Calu3 (cell line): ENCODE results near the gene GEMIN8. TPM values are rescaled to one million over a fixed set of nuclear protein-coding genes. Genes with fewer than 3 reads are reported as not detected.

ENCODE experiments used
- BruUV-seq: library from RNA; stranded (reverse); fragments of 400-500 nt; replicated peaks from 2 replicates; lab custom pipeline; 2021; lab: Mats Ljungman, UMichigan
- CTCF ChIA-PET: fragments of 300-600 bp; sonication (Branson Sonifier 250); formaldehyde crosslinking; loops from one replicate; lab custom pipeline; 2022; ENCODE audit warnings: antibody characterized with exemption; lab: Charles Lee
- DNase-seq: peaks from one replicate; pipeline ENCODE4 v3.0.0; 2022
- H3K27ac Mint-ChIP-seq: one replicate; pipeline ENCODE4 v1.8.0; 2022; ENCODE audit warnings: mixed read lengths; ENCODE audit not compliant: unreplicated experiment
- H3K27me3 Mint-ChIP-seq: one replicate; pipeline ENCODE4 v1.8.0; 2022; ENCODE audit warnings: mixed read lengths; ENCODE audit not compliant: unreplicated experiment
- H3K36me3 Mint-ChIP-seq: one replicate; pipeline ENCODE4 v1.8.0; 2022; ENCODE audit warnings: mild to moderate bottlenecking, moderate library complexity, mixed read lengths; ENCODE audit not compliant: insufficient read depth, unreplicated experiment
- H3K4me1 Mint-ChIP-seq: one replicate; pipeline ENCODE4 v1.8.0; 2022; ENCODE audit warnings: mild to moderate bottlenecking, low read depth, mixed read lengths; ENCODE audit not compliant: unreplicated experiment
- H3K4me3 Mint-ChIP-seq: one replicate; pipeline ENCODE4 v1.8.0; 2022; ENCODE audit warnings: mild to moderate bottlenecking, low read depth, moderate library complexity, mixed read lengths; ENCODE audit not compliant: unreplicated experiment
- H3K9me3 Mint-ChIP-seq: one replicate; pipeline ENCODE4 v1.8.0; 2022; ENCODE audit warnings: low read depth, mixed read lengths; ENCODE audit not compliant: unreplicated experiment
- CTCF ChIP-seq: fragments of 200-600 bp; IDR thresholded peaks from one replicate; pipeline ENCODE4 v1.8.0; 2022; ENCODE audit warnings: antibody characterized with exemption; ENCODE audit not compliant: unreplicated experiment
- intact Hi-C: fragments of 100-400 bp; cut with micrococcal nuclease; formaldehyde crosslinking; loops from one replicate; pipeline ENCODE4 v1.10.0; 2022; ENCODE audit not compliant: unreplicated experiment
- total RNA-seq: library from RNA; stranded (reverse); gene quantifications from 2 replicates; pipeline ENCODE4 v1.2.3, GENCODE V29; 2022

GEMIN8 gene
- total RNA-seq, 1 experiment from 2014 or later = 21.7 TPM

DNA sequence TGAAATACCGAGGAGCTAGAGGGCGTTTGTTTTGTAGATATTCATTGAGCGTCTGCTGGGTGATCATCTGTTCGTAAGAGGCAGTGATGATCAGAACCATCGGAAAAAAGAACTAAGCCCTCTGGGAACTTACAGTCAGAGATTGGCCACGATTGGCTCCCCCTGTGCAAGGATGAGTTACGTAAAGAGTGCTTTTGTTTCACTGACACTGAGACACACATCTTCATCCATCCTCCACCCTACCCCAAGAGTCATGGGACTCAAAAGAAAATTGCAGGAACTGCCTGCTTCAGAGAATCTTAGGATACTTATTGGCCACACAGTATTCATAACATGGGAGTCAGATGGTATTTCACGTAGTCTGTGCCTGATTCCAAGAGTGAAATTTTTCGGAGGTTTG is 62.1 kb downstream of the GEMIN8 start:
- CTCF ChIA-PET = no interaction called here

DNA sequence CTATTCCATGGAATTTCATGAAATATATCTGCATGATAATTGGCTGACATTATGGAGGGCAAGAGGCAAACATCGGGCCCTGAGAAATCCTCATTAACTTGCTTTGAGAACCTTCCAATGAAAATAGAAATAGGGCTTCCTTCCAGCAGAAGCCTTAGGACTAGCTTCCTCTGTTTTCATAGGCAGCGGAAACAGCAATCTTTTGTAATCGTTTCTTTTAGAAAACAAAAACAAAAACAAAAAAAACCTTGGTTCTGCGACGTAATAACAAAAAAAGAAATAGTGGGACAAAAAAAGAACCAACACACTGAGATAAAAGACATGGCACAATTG is 62.9 kb downstream of the GEMIN8 start:
- H3K4me3 Mint-ChIP-seq = no peak overlapping the region
- H3K27me3 Mint-ChIP-seq = no peaks in the 10 kb centered on the region
- no TSS peak for BruUV-seq
- H3K27ac Mint-ChIP-seq = no peak overlapping the region
- no peak for DNase-seq
- no peak for TF ChIP-seq CTCF
- intact Hi-C loops = no loop called here
- CTCF ChIA-PET = no interaction called here
- no peaks in the 10 kb centered on the region for H3K4me1 Mint-ChIP-seq
- no peaks in the 10 kb centered on the region for H3K9me3 Mint-ChIP-seq
- no peaks in the 10 kb centered on the region for H3K36me3 Mint-ChIP-seq

More for the DNA sequence above, 62.1 kb downstream of the GEMIN8 start:
- Mint-ChIP-seq H3K27me3 (no peaks in the 10 kb centered on the region), H3K4me1 (no peaks in the 10 kb centered on the region), H3K4me3 (no peak overlapping the region), H3K27ac (no peak overlapping the region), H3K9me3 (no peaks in the 10 kb centered on the region), H3K36me3 (no peaks in the 10 kb centered on the region)
- no TSS peak for BruUV-seq
- intact Hi-C loops = no loop called here
- no peak for DNase-seq
- TF ChIP-seq CTCF = no peak

DNA sequence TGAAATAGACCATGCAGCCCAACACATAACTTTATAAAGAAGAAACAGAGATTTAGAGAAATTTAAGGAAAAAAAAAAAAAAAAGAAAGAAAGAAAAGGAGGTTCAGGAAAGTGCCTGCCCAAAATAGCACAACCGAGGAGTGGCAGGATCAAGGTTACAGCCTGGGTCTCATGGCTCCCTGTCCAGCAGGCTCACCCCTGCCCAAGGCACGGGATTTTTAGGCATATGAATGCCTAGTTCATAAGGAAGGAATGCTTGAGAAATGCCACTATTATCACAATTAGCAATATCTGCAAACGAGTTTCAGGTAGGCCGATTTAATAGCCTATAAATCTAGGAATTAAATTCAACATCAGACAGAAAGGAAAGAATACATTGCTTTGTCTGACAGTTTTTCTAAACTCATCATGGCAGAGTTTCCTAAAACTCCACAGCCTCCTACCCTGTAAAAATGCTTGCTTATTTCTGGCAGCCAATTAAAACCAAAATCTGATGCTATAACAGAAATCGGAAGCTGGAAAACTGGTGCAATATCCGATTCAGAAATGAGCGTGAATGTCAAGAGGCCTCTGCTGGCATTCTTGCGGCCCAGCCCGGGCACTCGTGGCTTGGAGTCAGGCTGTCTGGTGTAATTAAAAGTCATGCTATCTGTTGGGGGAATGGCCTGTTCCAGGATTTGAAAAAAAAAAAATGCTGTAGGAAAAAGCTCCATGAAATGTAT is 63.5 kb downstream of the GEMIN8 start:
- intact Hi-C loops = no loop called here
- Mint-ChIP-seq H3K4me3 (no peak overlapping the region), H3K27me3 (no peaks in the 10 kb centered on the region), H3K36me3 (no peaks in the 10 kb centered on the region), H3K9me3 (no peaks in the 10 kb centered on the region), H3K27ac (no peak overlapping the region), H3K4me1 (no peaks in the 10 kb centered on the region)
- no TSS peak for BruUV-seq
- no peak for TF ChIP-seq CTCF
- DNase-seq = no peak
- CTCF ChIA-PET = no interaction called here

- CTCF ChIA-PET = no interaction called here
- BruUV-seq = no TSS peak
- no peak for TF ChIP-seq CTCF
- Mint-ChIP-seq H3K4me3 (no peak overlapping the region), H3K27ac (no peak overlapping the region), H3K36me3 (no peaks in the 10 kb centered on the region), H3K4me1 (no peaks in the 10 kb centered on the region), H3K27me3 (no peaks in the 10 kb centered on the region), H3K9me3 (no peaks in the 10 kb centered on the region)
- DNase-seq = no peak
- intact Hi-C loops = no loop called here
These were observed 64.2 kb downstream of the GEMIN8 start for GRCh38 chrX:13965531-13965930.
